ENCODE measurements around the gene VPS18.

VPS18 gene

DNA sequence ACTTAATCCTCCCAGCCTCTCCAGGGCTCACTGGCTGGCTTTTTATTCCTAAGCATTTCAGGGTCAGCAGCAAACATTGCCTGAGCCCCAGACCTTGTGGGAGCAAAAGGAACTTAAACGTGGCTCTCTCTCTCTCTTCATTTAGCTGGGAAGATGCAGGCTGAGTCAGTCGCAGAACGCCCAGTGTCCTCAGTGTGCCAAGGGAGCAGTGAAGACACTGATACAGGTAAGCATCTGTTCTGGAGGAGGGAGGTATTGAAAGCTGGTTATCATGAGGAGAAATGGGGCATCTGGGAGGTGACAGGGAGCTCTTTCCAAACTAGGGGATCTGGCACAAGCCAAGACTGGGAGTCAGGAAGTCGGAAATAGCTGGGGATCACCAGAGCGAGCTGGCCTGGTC lies 24.6 kb upstream of the VPS18 start:
- DNase-seq, result no peak

DNA sequence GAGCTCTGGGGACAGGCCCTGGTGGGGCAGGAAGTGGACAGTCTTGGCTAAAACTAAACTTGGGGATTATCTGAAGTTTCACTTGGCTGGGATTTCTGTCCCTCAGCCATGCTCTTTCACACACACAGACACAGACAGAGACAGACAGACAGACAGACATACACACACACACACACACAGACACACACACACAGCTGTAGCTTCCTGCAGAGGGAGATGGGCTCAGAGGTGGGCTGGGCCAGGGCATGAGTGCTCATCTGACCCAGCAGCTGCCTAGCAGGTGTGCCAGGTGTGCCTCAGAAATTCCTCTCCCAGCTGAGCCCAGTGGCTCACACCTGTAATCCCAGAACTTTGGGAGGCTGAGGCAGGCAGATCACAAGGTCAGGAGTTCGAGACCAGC lies 23.5 kb upstream of the VPS18 start:
- DNase-seq, result no peak

DNA sequence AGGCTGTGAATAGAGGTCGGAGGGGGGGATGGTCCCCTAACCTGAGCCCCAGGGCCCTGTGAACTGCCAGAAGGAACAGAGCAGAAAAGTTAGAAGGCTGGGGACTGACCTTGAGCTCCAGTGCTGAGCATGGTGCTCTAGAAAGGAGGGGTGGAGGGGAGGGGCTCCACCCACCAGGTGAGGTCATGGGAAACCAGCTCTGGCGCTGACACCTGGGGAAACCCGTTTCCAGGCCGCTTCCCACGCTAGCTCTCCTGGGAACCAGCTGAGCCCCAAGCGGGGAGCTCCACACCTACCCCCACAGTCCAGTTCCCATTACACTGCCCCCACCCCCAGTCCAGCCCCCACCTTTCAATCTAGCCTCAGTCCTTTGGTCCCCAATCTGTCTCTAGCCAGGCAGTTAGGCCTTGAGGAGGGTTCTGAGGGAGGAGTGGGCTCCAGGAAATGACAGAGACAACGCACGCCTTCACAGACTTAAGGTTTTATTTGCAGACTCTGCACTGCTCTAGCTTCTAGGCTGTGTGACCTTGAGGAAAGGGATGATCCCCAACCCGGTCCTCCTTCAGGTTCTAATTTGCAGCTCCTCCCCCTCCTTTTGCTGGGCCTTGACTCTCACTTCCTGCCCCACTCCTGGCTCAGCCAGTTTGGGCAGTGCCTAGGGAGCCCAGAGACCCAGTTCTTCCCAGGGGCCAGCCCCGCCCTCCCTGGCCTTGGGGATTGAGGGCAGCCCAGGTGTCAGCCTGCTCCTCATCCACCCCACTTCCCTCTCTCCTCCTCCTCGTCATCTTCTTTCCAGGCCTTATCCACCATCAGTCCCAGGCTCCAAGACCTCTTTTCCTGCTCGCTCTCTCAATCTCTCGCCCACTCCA lies 22.3 kb upstream of the VPS18 start:
- DNase-seq, result no peak

DNA sequence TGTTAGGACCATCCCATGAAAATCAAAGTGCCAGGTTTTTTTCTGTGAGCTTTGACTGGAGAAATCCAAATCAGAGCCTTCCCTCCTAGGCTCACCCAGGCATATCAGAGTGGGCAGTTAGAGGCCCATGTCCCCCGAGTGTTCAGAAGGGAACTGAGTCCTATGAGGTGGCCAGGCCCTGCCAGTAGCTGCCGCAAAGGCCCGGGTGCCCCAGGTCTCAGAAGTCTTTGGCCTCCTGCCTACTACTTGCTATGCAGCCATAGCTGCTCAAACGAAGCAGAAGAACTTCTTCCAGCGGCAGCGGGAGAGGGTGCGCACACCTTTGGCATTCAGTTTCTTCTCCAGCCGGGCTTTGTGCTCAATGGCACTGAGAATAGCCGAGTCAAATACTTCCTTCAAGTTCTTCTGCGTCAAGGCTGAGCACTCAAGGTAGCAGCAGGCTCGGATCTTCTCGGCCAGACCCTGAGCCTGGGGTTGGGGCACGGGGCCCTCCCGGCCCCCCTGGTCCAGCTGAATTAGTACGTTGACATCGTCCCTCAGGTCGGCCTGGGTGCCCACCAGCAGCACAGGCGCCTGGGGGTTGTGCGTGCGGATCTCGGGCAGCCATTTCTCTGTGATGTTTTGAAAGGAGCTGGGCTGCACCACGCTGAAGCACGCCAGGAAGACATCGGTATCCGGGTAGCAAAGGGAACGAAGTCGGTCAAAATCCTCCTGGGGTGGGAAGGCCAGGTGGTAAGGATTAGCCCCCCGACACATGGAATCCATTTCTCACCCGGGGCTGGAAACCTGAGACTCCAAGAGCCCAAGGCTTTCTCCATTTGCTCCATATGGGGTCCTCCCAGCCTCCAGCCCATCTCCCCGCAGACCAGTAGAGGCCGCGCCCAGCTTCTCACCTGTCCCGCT lies 21.2 kb upstream of the VPS18 start:
- no peak for DNase-seq

DNA sequence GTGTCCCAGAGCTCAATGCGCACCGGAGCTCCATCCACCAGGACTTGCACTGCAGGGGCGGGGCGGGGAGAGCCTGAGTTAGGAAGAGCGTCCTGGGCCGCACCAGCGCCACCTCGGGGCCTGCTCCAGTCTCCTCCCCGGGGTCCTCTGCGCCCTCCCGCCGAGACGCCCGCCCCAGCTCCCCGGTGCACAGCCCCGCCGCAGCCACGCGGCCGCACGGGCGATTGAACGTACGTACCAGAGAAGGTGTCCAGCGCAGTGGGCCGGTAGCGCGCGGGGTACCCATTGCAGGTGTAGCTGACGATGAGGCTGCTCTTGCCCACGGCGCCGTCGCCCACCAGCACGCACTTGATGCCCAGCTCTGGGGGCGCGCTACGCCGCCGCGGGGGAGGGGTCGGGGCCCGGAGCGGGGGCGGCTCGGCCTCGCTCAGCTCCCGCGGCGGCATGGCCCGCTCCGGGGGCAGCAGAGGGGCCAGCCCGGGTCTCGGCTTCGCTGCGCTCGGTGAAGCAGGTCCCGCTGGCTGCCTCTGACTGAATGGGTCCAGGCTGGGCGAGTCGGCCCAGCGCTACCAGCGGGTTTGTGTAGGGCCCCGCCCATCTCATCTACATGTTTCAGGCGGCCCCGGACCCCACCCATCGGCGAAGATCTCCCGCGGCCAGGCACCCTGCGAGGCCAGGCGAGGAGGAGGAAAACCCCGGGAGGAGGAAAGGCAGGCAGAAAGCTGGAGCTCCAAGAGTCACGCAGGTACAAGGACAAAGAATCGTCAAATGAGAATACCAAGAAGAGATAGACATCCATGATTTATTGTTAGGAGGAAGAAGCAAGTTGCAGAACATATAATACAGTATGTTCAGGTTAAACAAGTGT lies 20.3 kb upstream of the VPS18 start, which contains the start of gene RHOV:
RHOV (minus strand) TSS at position 541 of the 868 bp plus-strand sequence; CDS start at position 446, 95 bp downstream.
- DNase-seq, result peak; percentile 25

DNA sequence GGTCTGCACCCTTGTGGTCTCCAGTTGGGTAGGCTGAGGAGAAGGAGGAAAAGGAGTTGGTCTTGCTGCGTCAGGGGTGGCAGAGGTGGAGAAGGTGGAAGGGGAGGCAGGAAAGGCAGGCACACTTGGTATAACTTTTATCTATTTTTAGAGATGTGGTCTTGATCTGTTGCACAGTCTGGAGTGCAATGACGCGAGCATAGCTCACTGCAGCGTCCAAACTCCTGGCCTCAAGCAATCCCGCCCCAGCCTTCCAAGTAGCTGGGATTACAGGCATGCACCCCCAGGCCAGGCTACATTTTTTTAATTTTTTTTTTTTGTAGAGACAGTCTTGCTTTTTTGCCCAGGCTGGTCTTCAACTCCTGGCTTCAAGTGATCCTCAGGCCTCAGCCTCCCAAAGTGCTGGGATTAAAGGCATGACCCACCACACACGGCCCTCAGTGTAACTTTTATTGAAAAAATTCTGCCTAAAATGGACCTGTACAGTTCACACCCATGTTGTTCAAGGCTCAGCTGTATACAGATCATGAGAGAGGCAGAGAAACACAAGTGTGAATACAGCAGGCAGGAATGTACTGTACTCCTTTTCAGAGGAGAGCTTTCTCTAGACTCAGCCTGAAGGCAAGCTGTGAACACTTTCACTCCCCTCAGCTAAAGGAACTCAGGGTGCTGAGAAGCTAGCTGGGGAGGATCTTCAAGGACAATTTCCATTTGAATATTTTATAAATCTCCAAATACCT lies 18.1 kb upstream of the VPS18 start:
- DNase-seq, result no peak

DNA sequence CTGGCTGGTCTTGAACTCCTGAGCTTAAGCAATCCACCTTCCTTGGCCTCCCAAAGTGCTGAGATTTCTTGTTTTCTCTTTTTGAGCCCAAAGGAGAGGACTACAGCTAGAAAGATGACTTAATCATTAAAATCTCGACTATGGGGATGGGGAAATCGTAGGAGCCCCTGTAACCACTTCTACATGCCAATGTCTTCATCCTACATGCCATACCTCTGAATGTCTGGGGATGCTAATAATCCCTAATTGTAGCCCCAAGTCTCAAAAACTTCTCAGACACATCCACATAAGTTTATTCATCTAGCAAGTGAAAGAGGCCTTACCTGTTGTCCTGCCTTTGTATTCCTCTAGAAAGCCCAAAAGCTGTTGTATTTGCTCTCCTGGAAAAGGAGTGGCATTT lies 16.6 kb upstream of the VPS18 start:
- DNase-seq, result no peak

DNA sequence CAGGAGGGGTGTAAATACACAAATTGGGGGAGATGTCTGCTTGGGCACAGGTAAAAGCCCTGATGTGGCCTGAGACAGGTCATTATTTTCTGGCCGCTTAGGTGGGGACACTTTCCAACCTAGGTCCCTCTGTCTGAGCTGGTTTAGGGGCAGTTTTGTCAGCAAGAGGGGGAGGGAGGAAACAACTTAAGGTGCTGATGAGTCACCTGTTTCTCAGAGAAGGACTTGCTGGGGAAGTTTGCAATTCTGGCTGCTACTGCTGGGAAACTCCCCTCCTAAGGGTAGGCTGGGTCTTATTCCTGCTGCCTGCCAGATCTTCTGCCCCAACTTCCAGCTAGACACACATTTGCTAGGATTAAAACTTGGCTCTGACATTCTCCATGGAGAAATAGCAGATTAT lies 15.5 kb upstream of the VPS18 start:
- DNase-seq, result no peak

DNA sequence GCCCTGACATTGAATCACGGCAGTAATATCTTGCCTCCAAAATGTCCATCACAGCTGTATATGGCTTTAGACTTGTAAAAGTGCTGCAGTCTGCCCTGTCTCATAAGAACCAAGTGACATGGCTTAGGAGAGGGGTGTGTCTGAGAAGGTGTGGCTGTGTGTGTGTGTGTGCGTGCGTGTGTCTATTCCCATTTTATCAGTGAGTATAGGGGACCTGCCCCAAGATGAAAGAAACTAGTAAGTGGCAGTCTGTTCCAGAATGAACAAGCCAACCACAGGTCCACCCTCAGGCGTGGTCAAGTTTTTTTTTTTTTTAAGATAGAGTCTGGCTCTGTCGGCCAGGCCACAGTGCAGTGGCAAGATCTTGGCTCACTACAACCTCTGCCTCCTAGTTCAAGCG lies 14.6 kb upstream of the VPS18 start:
- no peak for DNase-seq

DNA sequence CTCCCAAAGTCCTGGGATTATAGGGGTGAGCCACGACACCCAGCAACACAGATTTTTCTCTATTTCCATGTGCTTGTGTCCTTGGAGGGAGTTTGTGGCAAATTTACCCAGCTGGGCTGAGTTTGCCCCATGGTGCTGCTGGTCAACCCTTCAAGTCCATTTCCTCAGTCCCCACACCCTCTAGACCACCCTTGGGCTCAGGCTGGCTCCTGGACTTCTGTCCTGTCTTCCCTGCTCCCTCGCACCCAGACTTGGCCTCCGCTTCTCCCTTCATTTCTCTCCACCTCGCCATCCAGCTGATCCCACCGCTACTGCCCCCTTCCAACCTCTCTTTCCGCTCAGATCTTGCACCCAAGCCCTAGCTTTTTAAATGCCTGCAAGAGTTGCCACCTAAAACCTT lies 12.9 kb upstream of the VPS18 start:
- no peak for DNase-seq

DNA sequence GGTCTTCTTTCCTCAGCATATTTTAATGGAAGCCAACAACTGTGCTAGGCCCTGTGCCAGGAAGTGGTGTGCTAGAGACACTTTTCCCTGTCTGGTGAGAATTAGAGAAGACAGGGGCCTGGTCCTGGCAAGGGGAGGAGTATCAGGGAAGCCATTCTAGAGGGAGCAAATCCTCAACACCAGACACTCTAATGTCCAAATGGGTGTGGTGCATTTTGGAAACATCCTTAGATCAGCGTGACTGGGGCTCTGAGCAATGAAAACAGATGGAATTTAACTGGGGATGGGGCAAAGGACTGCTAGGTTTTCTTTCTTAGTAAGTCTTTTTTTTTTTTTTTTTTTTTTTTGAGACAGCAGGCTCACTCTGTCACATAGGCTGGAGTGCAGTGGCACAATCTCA lies 7.7 kb upstream of the VPS18 start:
- no peak for DNase-seq

DNA sequence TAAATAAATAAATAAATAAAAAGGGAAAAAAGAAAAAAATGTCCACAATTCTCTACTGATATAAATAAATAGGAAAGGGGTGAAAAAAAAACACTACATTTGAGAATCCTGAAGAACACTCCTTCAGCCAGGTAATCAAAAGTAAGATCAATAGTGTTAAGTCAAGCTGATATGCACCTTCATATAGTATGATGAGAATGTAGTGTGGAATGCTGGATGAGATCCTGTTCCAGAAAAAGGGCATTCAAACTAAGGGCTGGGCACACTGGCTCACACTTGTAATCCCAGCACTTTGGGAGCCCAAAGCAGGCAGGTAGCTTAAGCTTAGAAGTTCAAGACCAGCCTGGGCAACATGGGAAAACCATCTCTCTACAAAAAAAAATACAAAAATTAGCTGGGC lies 5.1 kb upstream of the VPS18 start:
- DNase-seq, result no peak

DNA sequence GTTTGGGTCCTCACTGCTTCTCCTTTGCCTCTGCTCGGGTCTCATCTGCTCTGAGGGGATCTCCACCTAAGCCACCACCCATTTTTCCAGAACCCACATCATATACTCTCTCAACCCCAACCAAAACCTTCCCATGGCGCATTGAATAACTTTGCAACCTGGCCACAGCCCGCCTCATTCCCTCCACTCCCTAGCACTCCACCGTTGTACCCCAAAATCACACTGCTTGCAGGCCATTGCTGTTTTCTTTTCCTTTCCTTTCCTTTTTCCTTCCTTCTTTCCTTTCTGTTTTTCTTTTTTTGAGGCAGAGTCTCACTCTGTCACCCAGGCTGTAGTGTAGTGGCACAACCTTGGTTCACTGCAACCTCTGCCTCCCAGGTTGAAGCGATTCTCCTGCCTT lies 3.1 kb upstream of the VPS18 start:
- DNase-seq, result no peak

DNA sequence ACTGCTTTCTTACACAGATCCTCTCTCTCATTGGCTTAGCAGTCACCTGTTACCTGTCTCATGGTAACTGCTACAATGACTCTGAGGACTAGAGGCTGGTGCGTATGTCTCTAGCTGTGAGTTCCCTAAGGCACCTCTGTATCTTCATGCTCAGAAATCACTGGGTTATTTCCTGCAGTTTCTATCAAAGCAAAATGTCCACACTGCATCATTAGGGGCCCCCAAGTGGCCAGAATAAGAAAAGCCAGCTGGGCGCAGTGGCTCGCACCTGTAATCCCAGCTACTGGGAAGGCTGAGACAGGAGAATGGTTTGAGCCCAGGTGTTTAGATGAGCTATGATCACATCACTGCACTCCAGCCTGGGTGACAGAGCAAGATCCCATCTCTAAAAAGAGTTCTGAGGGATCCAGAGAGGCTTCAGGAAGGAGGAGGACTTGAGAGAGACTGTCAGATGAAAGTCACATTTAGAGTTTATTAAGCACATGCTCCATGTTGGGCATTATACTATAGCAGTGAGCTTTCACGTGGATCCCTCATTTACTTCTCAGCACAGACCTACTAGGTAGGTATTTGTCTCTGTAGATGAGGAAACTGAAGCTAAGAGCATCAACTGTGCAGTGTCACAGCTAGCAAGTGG lies 2.3 kb upstream of the VPS18 start:
- DNase-seq, result peak; percentile 43

DNA sequence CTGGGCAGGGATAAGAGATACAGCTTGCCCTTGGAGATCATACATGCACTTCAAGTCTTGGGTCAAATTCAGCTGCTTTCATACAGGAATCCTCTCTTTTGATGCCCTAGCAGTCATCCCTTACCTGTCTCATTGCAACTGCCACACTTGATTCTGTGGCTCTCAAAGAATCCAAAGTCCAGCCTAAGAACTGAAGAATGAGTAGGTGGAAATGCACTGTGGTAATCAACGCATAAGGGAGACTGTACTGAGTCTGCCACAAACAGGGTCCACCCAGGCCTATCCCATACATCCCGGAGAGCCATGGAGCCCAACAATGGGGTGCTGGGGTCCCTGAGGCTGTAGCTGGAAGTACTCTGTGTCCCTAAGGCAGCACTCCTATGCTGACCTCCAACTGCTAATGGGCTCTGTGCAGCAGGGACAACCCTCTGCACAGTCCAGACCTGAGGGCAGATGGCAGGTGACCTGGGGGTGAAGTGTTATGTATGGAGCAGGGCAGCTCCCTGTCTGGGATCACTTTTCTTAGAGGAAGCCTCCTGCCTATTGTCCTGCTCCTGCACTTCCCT lies 1.7 kb upstream of the VPS18 start:
- DNase-seq, result no peak

DNA sequence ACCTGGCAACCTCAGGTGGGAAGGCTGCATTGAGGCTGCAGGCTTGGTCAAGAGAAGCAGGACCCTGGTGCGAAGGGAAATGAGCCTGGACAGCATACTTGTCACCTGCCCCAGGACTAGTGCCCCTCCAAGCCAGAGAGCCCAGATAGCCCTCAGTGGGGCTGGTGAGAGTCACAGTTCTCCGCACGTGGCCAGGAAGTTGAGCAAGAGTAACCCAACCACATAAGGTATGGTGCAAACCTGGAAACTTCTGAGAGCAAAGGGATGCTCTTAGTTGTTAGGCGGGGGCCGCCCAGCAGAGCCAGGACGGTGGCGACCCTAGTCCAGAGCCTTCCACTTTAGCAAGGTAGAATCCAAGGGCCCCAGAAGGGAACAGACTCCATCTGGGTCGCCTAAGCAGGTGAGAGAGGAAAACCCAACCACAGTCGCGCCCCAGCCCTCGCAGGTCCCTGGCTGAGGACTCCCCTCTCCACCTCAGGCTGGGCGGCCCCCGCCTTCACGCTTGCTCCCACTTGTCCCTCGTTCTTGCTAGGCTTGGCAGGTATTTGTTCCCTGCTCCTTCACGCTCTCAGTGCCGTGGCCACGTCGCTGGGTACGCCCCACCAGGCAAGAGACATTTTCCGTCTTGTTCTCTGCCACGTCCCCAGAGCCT lies 1.1 kb upstream of the VPS18 start:
- DNase-seq, result no peak

DNA sequence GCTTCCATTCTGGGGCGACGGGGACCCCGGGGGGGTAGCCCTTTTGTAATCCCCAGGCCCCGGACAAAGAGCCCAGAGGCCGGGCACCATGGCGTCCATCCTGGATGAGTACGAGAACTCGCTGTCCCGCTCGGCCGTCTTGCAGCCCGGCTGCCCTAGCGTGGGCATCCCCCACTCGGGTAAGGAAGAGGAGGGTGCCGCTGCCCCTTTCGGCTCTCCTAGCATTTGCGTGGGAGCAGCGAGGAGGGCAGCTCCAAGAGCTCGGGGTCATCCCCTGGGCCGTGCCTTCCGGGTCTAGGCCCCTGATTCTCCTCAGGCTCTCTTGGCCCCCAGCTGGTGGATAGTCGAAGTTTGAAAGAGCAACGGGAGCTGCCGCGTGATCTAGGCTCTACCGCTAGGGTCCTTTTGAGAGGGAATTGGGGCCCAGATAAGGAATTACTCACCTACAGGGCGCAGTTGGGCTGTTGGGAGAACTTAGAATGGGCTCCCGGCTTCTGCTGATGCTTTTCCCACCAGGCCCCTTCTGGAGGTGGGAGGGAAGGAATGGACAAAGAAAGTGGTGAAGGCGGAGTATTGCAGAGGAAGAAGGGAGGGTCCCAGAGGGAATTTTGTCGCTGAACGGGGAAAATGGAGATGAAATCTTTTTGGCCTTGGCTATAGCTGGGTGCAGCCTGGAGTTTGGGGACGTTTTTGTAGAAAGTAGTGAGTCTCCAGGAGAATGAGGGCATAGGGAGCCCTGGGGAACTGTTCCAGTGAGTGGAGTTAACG lies 615 bp downstream of the VPS18 start:
- no peak for DNase-seq

DNA sequence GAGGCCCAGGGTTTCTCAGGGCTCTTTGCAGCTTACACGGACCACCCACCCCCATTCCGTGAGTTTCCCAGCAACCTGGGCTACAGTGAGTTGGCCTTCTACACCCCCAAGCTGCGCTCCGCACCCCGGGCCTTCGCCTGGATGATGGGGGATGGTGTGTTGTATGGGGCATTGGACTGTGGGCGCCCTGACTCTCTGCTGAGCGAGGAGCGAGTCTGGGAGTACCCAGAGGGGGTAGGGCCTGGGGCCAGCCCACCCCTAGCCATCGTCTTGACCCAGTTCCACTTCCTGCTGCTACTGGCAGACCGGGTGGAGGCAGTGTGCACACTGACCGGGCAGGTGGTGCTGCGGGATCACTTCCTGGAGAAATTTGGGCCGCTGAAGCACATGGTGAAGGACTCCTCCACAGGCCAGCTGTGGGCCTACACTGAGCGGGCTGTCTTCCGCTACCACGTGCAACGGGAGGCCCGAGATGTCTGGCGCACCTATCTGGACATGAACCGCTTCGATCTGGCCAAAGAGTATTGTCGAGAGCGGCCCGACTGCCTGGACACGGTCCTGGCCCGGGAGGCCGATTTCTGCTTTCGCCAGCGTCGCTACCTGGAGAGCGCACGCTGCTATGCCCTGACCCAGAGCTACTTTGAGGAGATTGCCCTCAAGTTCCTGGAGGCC lies 5.4 kb downstream of the VPS18 start:
- DNase-seq, result no peak

DNA sequence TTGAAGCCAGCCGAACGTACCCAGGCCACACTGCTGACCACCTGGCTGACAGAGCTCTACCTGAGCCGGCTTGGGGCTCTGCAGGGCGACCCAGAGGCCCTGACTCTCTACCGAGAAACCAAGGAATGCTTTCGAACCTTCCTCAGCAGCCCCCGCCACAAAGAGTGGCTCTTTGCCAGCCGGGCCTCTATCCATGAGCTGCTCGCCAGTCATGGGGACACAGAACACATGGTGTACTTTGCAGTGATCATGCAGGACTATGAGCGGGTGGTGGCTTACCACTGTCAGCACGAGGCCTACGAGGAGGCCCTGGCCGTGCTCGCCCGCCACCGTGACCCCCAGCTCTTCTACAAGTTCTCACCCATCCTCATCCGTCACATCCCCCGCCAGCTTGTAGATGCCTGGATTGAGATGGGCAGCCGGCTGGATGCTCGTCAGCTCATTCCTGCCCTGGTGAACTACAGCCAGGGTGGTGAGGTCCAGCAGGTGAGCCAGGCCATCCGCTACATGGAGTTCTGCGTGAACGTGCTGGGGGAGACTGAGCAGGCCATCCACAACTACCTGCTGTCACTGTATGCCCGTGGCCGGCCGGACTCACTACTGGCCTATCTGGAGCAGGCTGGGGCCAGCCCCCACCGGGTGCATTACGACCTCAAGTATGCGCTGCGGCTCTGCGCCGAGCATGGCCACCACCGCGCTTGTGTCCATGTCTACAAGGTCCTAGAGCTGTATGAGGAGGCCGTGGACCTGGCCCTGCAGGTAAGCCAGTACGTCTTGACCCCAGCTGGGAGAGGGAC lies 6.2 kb downstream of the VPS18 start:
- DNase-seq, result no peak
